Central memory CD8-positive, alpha-beta T cell (primary cell): ENCODE data around the gene APBA2.
A peak's percentile ranks its signal among the peaks of the same experiment; 100 is the strongest.
"Not testable (repeated sequence)": the region's sequence is repeated elsewhere in the genome, so short reads cannot be mapped to it uniquely, and the experiment has no call there.

ENCODE experiments used
- ATAC-seq: fragments of 150-1000 bp; cut with Tn5 transposase; replicated peaks from 2 replicates; pipeline ENCODE4 v1.10.0; 2022; ENCODE audit warnings: mild to moderate bottlenecking, moderate FRiP score, moderate number of reproducible peaks; ENCODE audit not compliant: poor library complexity, severe bottlenecking; ENCODE audit errors: extremely low read depth
- DNase-seq, 2 donors: peaks; one replicate each; pipeline ENCODE4 v3.0.0; 2021; ENCODE audit warnings: low spot score in 2 of 2
- H3K27ac Mint-ChIP-seq: one replicate; pipeline ENCODE4 v1.8.0; 2022; ENCODE audit warnings: low read depth, mild to moderate bottlenecking, moderate library complexity, mixed read lengths
- H3K27me3 Mint-ChIP-seq: one replicate; pipeline ENCODE4 v1.8.0; 2022; ENCODE audit warnings: mixed read lengths
- H3K36me3 Mint-ChIP-seq: one replicate; pipeline ENCODE4 v1.8.0; 2022; ENCODE audit warnings: mild to moderate bottlenecking, moderate library complexity, mixed read lengths; ENCODE audit not compliant: insufficient read depth
- H3K4me1 Mint-ChIP-seq: one replicate; pipeline ENCODE4 v1.8.0; 2022; ENCODE audit warnings: mixed read lengths
- H3K4me3 Mint-ChIP-seq: one replicate; pipeline ENCODE4 v1.8.0; 2022; ENCODE audit warnings: mild to moderate bottlenecking, moderate library complexity, mixed read lengths
- H3K9me3 Mint-ChIP-seq: one replicate; pipeline ENCODE4 v1.8.0; 2022; ENCODE audit warnings: mixed read lengths

The APBA2 gene

GRCh38 chr15:29005931-29006330 lies 120.2 kb downstream of the APBA2 start:
- DNase-seq, result no peak
- Mint-ChIP-seq H3K4me1 (peaks cover 28% of the 10 kb centered on the region), H3K9me3 (peaks cover 5% of the 10 kb centered on the region), H3K27ac (no peak overlapping the region), H3K27me3 (no peaks in the 10 kb centered on the region), H3K4me3 (no peak overlapping the region), H3K36me3 (peaks cover 6% of the 10 kb centered on the region)
- ATAC-seq, result no peak

- Mint-ChIP-seq H3K36me3 (peaks cover 6% of the 10 kb centered on the region), H3K4me3 (no peak overlapping the region), H3K27me3 (no peaks in the 10 kb centered on the region), H3K27ac (no peak overlapping the region), H3K4me1 (peaks cover 21% of the 10 kb centered on the region), H3K9me3 (peaks cover 5% of the 10 kb centered on the region)
- no peak for ATAC-seq
- no peak for DNase-seq
Measured at GRCh38 chr15:29008846-29009245, 123.1 kb downstream of the APBA2 start.

GRCh38 chr15:29012097-29012496 lies 126.3 kb downstream of the APBA2 start:
- no peaks in the 10 kb centered on the region for H3K27me3 Mint-ChIP-seq
- no peak overlapping the region for H3K4me3 Mint-ChIP-seq
- ATAC-seq, result no peak

GRCh38 chr15:29014493-29014892 lies 128.7 kb downstream of the APBA2 start:
- Mint-ChIP-seq H3K36me3 (no peaks in the 10 kb centered on the region), H3K4me1 (peaks cover 38% of the 10 kb centered on the region), H3K9me3 (no peaks in the 10 kb centered on the region), H3K4me3 (no peak overlapping the region), H3K27ac (no peak overlapping the region), H3K27me3 (no peaks in the 10 kb centered on the region)
- ATAC-seq (no peak), DNase-seq (no peak)

More at GRCh38 chr15:29012097-29012496, 126.3 kb downstream of the APBA2 start:
- no peaks in the 10 kb centered on the region for H3K9me3 Mint-ChIP-seq
- H3K27ac Mint-ChIP-seq, result no peak overlapping the region
- no peak for DNase-seq
- H3K36me3 Mint-ChIP-seq, result peaks cover 5% of the 10 kb centered on the region
- H3K4me1 Mint-ChIP-seq, result peaks cover 36% of the 10 kb centered on the region

- Mint-ChIP-seq H3K4me1 (peaks cover 38% of the 10 kb centered on the region), H3K4me3 (no peak overlapping the region), H3K9me3 (no peaks in the 10 kb centered on the region), H3K27ac (peak overlapping the region; percentile 39), H3K36me3 (no peaks in the 10 kb centered on the region), H3K27me3 (no peaks in the 10 kb centered on the region)
- no peak for ATAC-seq
- no peak for DNase-seq
Measured at GRCh38 chr15:29016518-29016917, 130.7 kb downstream of the APBA2 start.

GRCh38 chr15:29018120-29018805 lies 132.5 kb downstream of the APBA2 start:
- H3K4me3 Mint-ChIP-seq, result no peak overlapping the region
- no peaks in the 10 kb centered on the region for H3K9me3 Mint-ChIP-seq
- H3K36me3 Mint-ChIP-seq, result no peaks in the 10 kb centered on the region
- ATAC-seq (no peak), DNase-seq (no peak)
- H3K4me1 Mint-ChIP-seq, result peaks cover 34% of the 10 kb centered on the region
- H3K27ac Mint-ChIP-seq, result no peak overlapping the region
- no peaks in the 10 kb centered on the region for H3K27me3 Mint-ChIP-seq

GRCh38 chr15:29018995-29019976 lies 133.5 kb downstream of the APBA2 start:
- DNase-seq (no peak), ATAC-seq (no peak)
- H3K4me3 Mint-ChIP-seq, result no peak overlapping the region
- no peaks in the 10 kb centered on the region for H3K9me3 Mint-ChIP-seq
- peaks cover 29% of the 10 kb centered on the region for H3K4me1 Mint-ChIP-seq
- H3K36me3 Mint-ChIP-seq, result no peaks in the 10 kb centered on the region
- H3K27me3 Mint-ChIP-seq, result no peaks in the 10 kb centered on the region
- H3K27ac Mint-ChIP-seq, result no peak overlapping the region

GRCh38 chr15:29021857-29022256 lies 136.1 kb downstream of the APBA2 start:
- H3K27ac Mint-ChIP-seq, result no peak overlapping the region

GRCh38 chr15:29024662-29025061 lies 138.9 kb downstream of the APBA2 start:
- H3K27me3 Mint-ChIP-seq, result no peaks in the 10 kb centered on the region
- H3K4me1 Mint-ChIP-seq, result peaks cover 26% of the 10 kb centered on the region
- DNase-seq, result no peak
- H3K4me3 Mint-ChIP-seq, result no peak overlapping the region
- no peak for ATAC-seq
- no peaks in the 10 kb centered on the region for H3K36me3 Mint-ChIP-seq
- no peak overlapping the region for H3K27ac Mint-ChIP-seq
- H3K9me3 Mint-ChIP-seq, result no peaks in the 10 kb centered on the region

More at GRCh38 chr15:29021857-29022256, 136.1 kb downstream of the APBA2 start:
- H3K9me3 Mint-ChIP-seq, result no peaks in the 10 kb centered on the region
- ATAC-seq (no peak), DNase-seq (no peak)
- no peak overlapping the region for H3K4me3 Mint-ChIP-seq
- H3K36me3 Mint-ChIP-seq, result no peaks in the 10 kb centered on the region
- peaks cover 19% of the 10 kb centered on the region for H3K4me1 Mint-ChIP-seq
- H3K27me3 Mint-ChIP-seq, result no peaks in the 10 kb centered on the region

- H3K4me3 Mint-ChIP-seq, ATAC-seq, H3K9me3 Mint-ChIP-seq, H3K27me3 Mint-ChIP-seq, H3K36me3 Mint-ChIP-seq, DNase-seq, H3K27ac Mint-ChIP-seq: not testable (repeated sequence)
- H3K4me1 Mint-ChIP-seq, result peaks cover 22% of the 10 kb centered on the region
Measured at GRCh38 chr15:29025411-29025810, 139.6 kb downstream of the APBA2 start.

- not testable (repeated sequence) for H3K27ac Mint-ChIP-seq, H3K4me3 Mint-ChIP-seq
- H3K4me1 Mint-ChIP-seq, result peaks cover 40% of the 10 kb centered on the region
Measured at GRCh38 chr15:29028158-29028557, 142.4 kb downstream of the APBA2 start.

GRCh38 chr15:29029651-29030195 lies 143.9 kb downstream of the APBA2 start:
- peaks cover 44% of the 10 kb centered on the region for H3K4me1 Mint-ChIP-seq

More at GRCh38 chr15:29028158-29028557, 142.4 kb downstream of the APBA2 start:
- H3K36me3 Mint-ChIP-seq, ATAC-seq, DNase-seq, H3K9me3 Mint-ChIP-seq, H3K27me3 Mint-ChIP-seq: not testable (repeated sequence)

More at GRCh38 chr15:29029651-29030195, 143.9 kb downstream of the APBA2 start:
- Mint-ChIP-seq H3K4me3 (no peak overlapping the region), H3K27ac (no peak overlapping the region), H3K27me3 (no peaks in the 10 kb centered on the region), H3K36me3 (no peaks in the 10 kb centered on the region), H3K9me3 (peaks cover 6% of the 10 kb centered on the region)
- ATAC-seq (no peak), DNase-seq (no peak)
